ENCODE data around the gene QRICH2.

- TF ChIP-seq POLR2A (IDR thresholded peaks at IDR 0.05): peak; percentile 91
- peak; percentile 87 to 93 (median 88) for TF ChIP-seq POLR2AphosphoS5 (IDR thresholded peaks at IDR 0.05)
- peak; percentile 39 to 66 (median 49) for TF ChIP-seq CTCF (IDR thresholded peaks at IDR 0.05)
Observed at GRCh38 chr17:76353599-76354316, 45.7 kb upstream of the QRICH2 start, which contains the start of gene PRPSAP1.
